Measurements from ENCODE around the gene ALG11. TPM values are rescaled to one million over a fixed set of nuclear protein-coding genes. Genes with fewer than 3 reads are reported as not detected.

Gene ALG11
- total RNA-seq, 1 experiment from 2014 or later = 22.6 TPM

DNA sequence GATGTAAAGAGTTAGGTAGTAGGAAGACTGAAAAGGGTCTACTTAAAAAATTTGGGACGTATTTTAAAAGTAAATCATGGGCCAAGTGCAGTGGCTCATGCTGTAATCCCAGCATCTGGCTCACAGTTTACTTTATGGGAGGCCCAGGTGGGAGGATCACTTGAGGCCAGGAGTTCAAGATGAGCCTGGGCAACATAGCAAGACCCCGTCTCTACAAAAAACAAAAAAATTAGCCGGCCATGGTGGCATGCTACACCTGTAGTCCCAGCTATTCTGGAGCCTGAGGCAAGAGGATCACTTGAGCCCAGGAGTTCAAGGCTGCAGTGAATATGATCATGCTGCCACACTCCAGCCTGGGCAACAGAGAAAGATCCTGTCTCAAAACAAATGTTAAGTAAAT, 35.3 kb downstream of the ALG11 start:
- H3K9me2 ChIP-seq (ENCODE audit: insufficient read depth) = no peaks in the 10 kb centered on the region
- BruUV-seq (replicated peaks) = no TSS peak
- POLR2A ChIA-PET = no interaction called here

DNA sequence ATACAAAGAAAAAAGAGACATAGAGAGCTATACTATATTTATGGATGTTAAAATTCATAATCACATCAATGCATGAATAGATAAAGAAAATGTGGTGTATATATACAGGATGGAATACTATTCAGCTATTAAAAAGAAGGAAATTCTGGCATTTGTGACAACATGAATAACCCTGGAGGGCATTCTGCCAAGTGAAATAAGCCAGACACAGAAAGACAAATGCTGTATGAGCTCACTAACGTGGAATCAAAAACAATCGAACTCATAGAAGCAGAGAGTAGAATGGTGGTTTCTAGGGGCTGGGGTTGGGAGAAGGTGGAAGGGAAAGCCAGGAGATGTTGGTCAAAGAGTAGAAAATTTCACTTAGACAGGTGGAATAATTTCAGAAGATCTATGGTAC, 36.3 kb downstream of the ALG11 start:
- POLR2A ChIA-PET = no interaction called here
- no peak overlapping the region for H2AFZ ChIP-seq (ENCODE audit: low read depth, low read length, poor library complexity, severe bottlenecking)
- RAD21 ChIA-PET (ENCODE audit: low non-redundant PET in 1 of 2, low total read pairs in 2 of 2, uncharacterized antibody in 2 of 2, unreplicated experiment in 2 of 2) = no interaction called here
- intact Hi-C loops (cut with micrococcal nuclease) = no loop called here
- H3K4me2 ChIP-seq (ENCODE audit: low read length) = no peak overlapping the region
- H3K4me3 ChIP-seq (replicated peaks in 1 of 2; ENCODE audit: low read depth in 1 of 2, low read length in 2 of 2) = no peak overlapping the region
- CTCF ChIA-PET = no interaction called here
- ATAC-seq (no peak), DNase-seq (ENCODE audit: low read depth, low spot score) (no peak)
- BruUV-seq (replicated peaks) = no TSS peak
- no peak overlapping the region for H3K9ac ChIP-seq (ENCODE audit: low read length)
- H3K27me3 ChIP-seq (ENCODE audit: insufficient read depth, low read length) = no peaks in the 10 kb centered on the region
- no peaks in the 10 kb centered on the region for H3K79me2 ChIP-seq (ENCODE audit: insufficient read depth, low read length)
- H3K4me1 ChIP-seq (ENCODE audit: control insufficient read depth in 1 of 2, insufficient read depth in 2 of 2, low read length in 2 of 2) = no peaks in the 10 kb centered on the region
- H3K9me3 ChIP-seq (ENCODE audit: control insufficient read depth in 1 of 2, insufficient read depth in 1 of 2, low read depth in 1 of 2, low read length in 2 of 2) = no peaks in the 10 kb centered on the region
- H3K27ac ChIP-seq (ENCODE audit: low read depth, low read length) = no peak overlapping the region
- H3K9me2 ChIP-seq (ENCODE audit: insufficient read depth) = no peaks in the 10 kb centered on the region
- H4K20me1 ChIP-seq (ENCODE audit: insufficient read depth) = no peaks in the 10 kb centered on the region
- no peaks in the 10 kb centered on the region for H3K36me3 ChIP-seq (ENCODE audit: control insufficient read depth in 1 of 2, insufficient read depth in 2 of 2, low read length in 2 of 2)
- TF ChIP-seq YY1 (IDR thresholded peaks at IDR 0.05; ENCODE audit: extremely low read depth, insufficient replicate concordance, low read depth, low read length) (no peak), EGR1 (IDR thresholded peaks at IDR 0.05; ENCODE audit: low read depth) (no peak), ELF1 (IDR thresholded peaks at IDR 0.05; ENCODE audit: borderline replicate concordance, low read depth) (no peak), ZFX (IDR thresholded peaks at IDR 0.05) (no peak), ZNF274 (IDR thresholded peaks at IDR 0.05; ENCODE audit: low read depth, low read length) (no peak)
- TF ChIP-seq, protein P1, sequence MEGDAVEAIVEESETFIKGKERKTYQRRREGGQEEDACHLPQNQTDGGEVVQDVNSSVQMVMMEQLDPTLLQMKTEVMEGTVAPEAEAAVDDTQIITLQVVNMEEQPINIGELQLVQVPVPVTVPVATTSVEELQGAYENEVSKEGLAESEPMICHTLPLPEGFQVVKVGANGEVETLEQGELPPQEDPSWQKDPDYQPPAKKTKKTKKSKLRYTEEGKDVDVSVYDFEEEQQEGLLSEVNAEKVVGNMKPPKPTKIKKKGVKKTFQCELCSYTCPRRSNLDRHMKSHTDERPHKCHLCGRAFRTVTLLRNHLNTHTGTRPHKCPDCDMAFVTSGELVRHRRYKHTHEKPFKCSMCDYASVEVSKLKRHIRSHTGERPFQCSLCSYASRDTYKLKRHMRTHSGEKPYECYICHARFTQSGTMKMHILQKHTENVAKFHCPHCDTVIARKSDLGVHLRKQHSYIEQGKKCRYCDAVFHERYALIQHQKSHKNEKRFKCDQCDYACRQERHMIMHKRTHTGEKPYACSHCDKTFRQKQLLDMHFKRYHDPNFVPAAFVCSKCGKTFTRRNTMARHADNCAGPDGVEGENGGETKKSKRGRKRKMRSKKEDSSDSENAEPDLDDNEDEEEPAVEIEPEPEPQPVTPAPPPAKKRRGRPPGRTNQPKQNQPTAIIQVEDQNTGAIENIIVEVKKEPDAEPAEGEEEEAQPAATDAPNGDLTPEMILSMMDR (IDR thresholded peaks at IDR 0.05 in 2 of 3, conservative IDR thresholded peaks at IDR 0.05 in 1 of 3; ENCODE audit: borderline replicate concordance in 1 of 3, insufficient read depth in 1 of 3, low read depth in 2 of 3, low read length in 2 of 3) = no peak
- TF ChIP-seq, protein P2, sequence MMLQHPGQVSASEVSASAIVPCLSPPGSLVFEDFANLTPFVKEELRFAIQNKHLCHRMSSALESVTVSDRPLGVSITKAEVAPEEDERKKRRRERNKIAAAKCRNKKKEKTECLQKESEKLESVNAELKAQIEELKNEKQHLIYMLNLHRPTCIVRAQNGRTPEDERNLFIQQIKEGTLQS (IDR thresholded peaks at IDR 0.05) = no peak
- TF ChIP-seq, protein P3, sequence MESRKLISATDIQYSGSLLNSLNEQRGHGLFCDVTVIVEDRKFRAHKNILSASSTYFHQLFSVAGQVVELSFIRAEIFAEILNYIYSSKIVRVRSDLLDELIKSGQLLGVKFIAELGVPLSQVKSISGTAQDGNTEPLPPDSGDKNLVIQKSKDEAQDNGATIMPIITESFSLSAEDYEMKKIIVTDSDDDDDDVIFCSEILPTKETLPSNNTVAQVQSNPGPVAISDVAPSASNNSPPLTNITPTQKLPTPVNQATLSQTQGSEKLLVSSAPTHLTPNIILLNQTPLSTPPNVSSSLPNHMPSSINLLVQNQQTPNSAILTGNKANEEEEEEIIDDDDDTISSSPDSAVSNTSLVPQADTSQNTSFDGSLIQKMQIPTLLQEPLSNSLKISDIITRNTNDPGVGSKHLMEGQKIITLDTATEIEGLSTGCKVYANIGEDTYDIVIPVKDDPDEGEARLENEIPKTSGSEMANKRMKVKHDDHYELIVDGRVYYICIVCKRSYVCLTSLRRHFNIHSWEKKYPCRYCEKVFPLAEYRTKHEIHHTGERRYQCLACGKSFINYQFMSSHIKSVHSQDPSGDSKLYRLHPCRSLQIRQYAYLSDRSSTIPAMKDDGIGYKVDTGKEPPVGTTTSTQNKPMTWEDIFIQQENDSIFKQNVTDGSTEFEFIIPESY (IDR thresholded peaks at IDR 0.05; ENCODE audit: extremely low read depth, insufficient replicate concordance, low read length) = no peak

More for the DNA sequence above, 35.3 kb downstream of the ALG11 start:
- Histone ChIP-seq H3K27ac (ENCODE audit: low read depth, low read length) (no peak overlapping the region), H3K36me3 (ENCODE audit: control insufficient read depth in 1 of 2, insufficient read depth in 2 of 2, low read length in 2 of 2) (no peaks in the 10 kb centered on the region), H3K9ac (ENCODE audit: low read length) (no peak overlapping the region), H3K4me1 (ENCODE audit: control insufficient read depth in 1 of 2, insufficient read depth in 2 of 2, low read length in 2 of 2) (no peaks in the 10 kb centered on the region), H3K4me3 (replicated peaks in 1 of 2; ENCODE audit: low read depth in 1 of 2, low read length in 2 of 2) (no peak overlapping the region), H3K4me2 (ENCODE audit: low read length) (no peak overlapping the region), H3K9me3 (ENCODE audit: control insufficient read depth in 1 of 2, insufficient read depth in 1 of 2, low read depth in 1 of 2, low read length in 2 of 2) (no peaks in the 10 kb centered on the region), H2AFZ (ENCODE audit: low read depth, low read length, poor library complexity, severe bottlenecking) (no peak overlapping the region), H4K20me1 (ENCODE audit: insufficient read depth) (no peaks in the 10 kb centered on the region), H3K79me2 (ENCODE audit: insufficient read depth, low read length) (no peaks in the 10 kb centered on the region), H3K27me3 (ENCODE audit: insufficient read depth, low read length) (no peaks in the 10 kb centered on the region)
- ATAC-seq = no peak
- RAD21 ChIA-PET (ENCODE audit: low non-redundant PET in 1 of 2, low total read pairs in 2 of 2, uncharacterized antibody in 2 of 2, unreplicated experiment in 2 of 2) = no interaction called here
- intact Hi-C loops (cut with micrococcal nuclease) = no loop called here
- CTCF ChIA-PET = no interaction called here
- TF ChIP-seq POLR2A (IDR thresholded peaks at IDR 0.05; ENCODE audit: borderline replicate concordance, extremely low read depth, insufficient read depth, insufficient read length) = no peak
- TF ChIP-seq, protein P1 (IDR thresholded peaks at IDR 0.05 in 2 of 3, conservative IDR thresholded peaks at IDR 0.05 in 1 of 3; ENCODE audit: borderline replicate concordance in 1 of 3, insufficient read depth in 1 of 3, low read depth in 2 of 3, low read length in 2 of 3) = no peak
- no peak for TF ChIP-seq EGR1 (IDR thresholded peaks at IDR 0.05; ENCODE audit: low read depth)
- no peak for TF ChIP-seq CEBPB (IDR thresholded peaks at IDR 0.05; ENCODE audit: low read depth)
- TF ChIP-seq FOSL1 (IDR thresholded peaks at IDR 0.05; ENCODE audit: low read depth) = no peak
- no peak for TF ChIP-seq ZNF274 (IDR thresholded peaks at IDR 0.05; ENCODE audit: low read depth, low read length)
- TF ChIP-seq, protein P2 (IDR thresholded peaks at IDR 0.05) = no peak
- DNase-seq (ENCODE audit: low read depth, low spot score) = no peak

Data from HCT116 (cell line).